Measurements from ENCODE around the gene SH3RF3.

SH3RF3 gene

DNA sequence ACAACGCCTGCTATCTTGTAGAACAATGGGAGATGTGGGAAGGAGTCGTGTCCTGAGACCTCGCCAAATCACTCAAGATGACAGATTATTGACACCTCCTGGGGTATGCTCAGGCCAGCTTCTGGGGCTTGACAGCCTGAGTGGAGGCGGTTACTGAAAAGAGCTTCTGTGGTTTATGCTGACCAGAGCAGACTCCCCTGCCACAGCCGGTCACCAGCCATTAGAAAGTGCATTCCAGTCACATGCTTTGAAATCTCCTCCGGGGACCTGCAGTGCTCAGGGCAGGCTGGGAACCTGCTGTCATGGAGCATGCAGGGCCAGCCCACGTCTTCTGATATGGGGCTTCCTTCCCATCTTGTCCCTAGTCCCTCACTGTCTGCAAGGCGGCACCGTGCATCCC lies 268.9 kb downstream of the SH3RF3 start:
- no peak overlapping the region for H3K27ac ChIP-seq
- H3K4me1 ChIP-seq, result no peaks in the 10 kb centered on the region
- no peak overlapping the region for H3K9ac ChIP-seq
- H3K27me3 ChIP-seq (ENCODE audit: control insufficient read depth, insufficient read depth, low read length), result no peaks in the 10 kb centered on the region
- H3K36me3 ChIP-seq (ENCODE audit: control insufficient read depth, insufficient read depth, low read length), result no peaks in the 10 kb centered on the region
- H3K4me2 ChIP-seq (ENCODE audit: low read length), result no peak overlapping the region
- H3K9me3 ChIP-seq (ENCODE audit: control insufficient read depth, low read length), result no peaks in the 10 kb centered on the region
- H2AFZ ChIP-seq, result no peak overlapping the region
- TF ChIP-seq, protein P1, sequence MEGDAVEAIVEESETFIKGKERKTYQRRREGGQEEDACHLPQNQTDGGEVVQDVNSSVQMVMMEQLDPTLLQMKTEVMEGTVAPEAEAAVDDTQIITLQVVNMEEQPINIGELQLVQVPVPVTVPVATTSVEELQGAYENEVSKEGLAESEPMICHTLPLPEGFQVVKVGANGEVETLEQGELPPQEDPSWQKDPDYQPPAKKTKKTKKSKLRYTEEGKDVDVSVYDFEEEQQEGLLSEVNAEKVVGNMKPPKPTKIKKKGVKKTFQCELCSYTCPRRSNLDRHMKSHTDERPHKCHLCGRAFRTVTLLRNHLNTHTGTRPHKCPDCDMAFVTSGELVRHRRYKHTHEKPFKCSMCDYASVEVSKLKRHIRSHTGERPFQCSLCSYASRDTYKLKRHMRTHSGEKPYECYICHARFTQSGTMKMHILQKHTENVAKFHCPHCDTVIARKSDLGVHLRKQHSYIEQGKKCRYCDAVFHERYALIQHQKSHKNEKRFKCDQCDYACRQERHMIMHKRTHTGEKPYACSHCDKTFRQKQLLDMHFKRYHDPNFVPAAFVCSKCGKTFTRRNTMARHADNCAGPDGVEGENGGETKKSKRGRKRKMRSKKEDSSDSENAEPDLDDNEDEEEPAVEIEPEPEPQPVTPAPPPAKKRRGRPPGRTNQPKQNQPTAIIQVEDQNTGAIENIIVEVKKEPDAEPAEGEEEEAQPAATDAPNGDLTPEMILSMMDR (IDR thresholded peaks at IDR 0.05), result no peak
- no peaks in the 10 kb centered on the region for H3K79me2 ChIP-seq
- no peak overlapping the region for H3K4me3 ChIP-seq (ENCODE audit: low read depth, low read length)

DNA sequence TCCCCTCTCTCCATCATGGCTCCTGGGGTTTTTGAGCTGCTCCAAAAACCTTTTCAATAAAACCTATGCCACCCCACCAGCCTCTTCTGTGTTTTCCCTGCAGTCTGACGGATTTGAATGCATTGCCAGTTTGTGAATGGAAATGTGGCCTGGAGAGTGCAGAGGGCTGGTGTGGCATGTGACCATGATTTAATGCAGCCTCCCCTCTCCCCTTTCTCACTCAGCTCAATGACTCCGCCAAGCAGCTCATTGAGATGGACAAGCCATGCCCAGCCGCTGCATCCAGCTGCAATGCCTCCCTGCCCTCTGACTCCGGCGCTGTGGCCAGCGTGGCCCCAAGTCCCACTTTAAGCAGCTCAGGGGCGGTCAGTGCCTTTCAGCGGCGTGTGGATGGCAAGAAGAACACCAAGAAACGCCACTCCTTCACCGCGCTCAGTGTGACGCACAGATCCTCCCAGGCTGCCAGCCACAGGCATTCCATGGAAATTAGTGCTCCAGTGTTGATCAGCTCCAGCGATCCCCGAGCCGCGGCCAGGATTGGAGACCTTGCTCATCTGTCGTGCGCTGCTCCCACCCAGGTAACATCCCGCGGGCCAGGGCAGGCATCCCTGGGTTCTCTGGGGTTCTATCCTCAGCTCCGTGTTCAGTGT lies 269.5 kb downstream of the SH3RF3 start:
- TF ChIP-seq, protein P1 (IDR thresholded peaks at IDR 0.05), result no peak
- no peaks in the 10 kb centered on the region for H3K9me3 ChIP-seq (ENCODE audit: control insufficient read depth, low read length)
- no peaks in the 10 kb centered on the region for H3K79me2 ChIP-seq
- no peaks in the 10 kb centered on the region for H3K27me3 ChIP-seq (ENCODE audit: control insufficient read depth, insufficient read depth, low read length)
- no peak overlapping the region for H3K4me3 ChIP-seq (ENCODE audit: low read depth, low read length)
- no peaks in the 10 kb centered on the region for H3K4me1 ChIP-seq
- H3K36me3 ChIP-seq (ENCODE audit: control insufficient read depth, insufficient read depth, low read length), result no peaks in the 10 kb centered on the region
- no peak overlapping the region for H3K9ac ChIP-seq
- no peak overlapping the region for H3K4me2 ChIP-seq (ENCODE audit: low read length)
- H3K27ac ChIP-seq, result no peak overlapping the region
- H2AFZ ChIP-seq, result no peak overlapping the region

DNA sequence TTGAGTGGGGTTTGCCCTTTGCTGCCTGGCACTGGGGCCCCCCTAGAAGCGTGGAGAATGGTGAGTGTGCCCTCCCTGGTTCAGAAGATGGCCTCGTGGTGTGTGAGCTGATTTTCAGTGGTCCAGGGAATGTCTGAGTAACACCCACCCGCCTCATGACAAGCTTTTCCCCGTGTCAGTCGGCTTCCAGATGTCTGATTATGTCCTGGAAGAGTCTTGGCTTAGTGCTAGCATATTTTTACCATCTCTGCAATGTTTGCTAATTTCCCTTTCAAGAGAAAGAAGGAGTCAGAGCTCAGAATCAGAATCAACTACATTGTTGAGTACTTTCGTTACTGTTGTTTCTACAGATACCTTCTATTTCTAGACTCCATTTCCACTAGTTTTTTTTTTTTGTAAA lies 270.1 kb downstream of the SH3RF3 start:
- no peak overlapping the region for H3K4me3 ChIP-seq (ENCODE audit: low read depth, low read length)
- no peak overlapping the region for H3K27ac ChIP-seq
- no peaks in the 10 kb centered on the region for H3K4me1 ChIP-seq
- no peaks in the 10 kb centered on the region for H3K9me3 ChIP-seq (ENCODE audit: control insufficient read depth, low read length)
- H3K79me2 ChIP-seq, result no peaks in the 10 kb centered on the region
- no peak overlapping the region for H2AFZ ChIP-seq
- no peak overlapping the region for H3K9ac ChIP-seq
- H3K36me3 ChIP-seq (ENCODE audit: control insufficient read depth, insufficient read depth, low read length), result no peaks in the 10 kb centered on the region
- no peaks in the 10 kb centered on the region for H3K27me3 ChIP-seq (ENCODE audit: control insufficient read depth, insufficient read depth, low read length)
- TF ChIP-seq, protein P1 (IDR thresholded peaks at IDR 0.05), result no peak
- no peak overlapping the region for H3K4me2 ChIP-seq (ENCODE audit: low read length)

DNA sequence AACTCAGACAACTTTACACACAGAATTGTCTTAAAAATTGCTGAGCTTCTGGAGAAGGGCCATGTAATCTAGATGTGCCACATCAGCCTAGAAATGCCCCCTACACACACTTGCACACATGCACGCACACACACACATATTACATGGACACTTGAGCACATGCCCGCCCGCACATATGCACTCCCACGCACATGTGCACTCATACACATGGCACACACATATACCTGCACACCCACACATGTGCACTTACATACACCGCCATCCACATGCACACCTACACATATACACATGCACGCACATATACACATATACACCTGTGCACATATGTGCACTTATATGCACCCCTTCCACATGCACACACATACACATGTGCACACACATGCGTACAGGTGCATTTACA lies 271.1 kb downstream of the SH3RF3 start:
- Histone ChIP-seq H3K9ac (no peak overlapping the region), H3K79me2 (no peaks in the 10 kb centered on the region), H3K9me3 (ENCODE audit: control insufficient read depth, low read length) (no peaks in the 10 kb centered on the region), H3K4me3 (ENCODE audit: low read depth, low read length) (no peak overlapping the region), H3K4me2 (ENCODE audit: low read length) (no peak overlapping the region), H3K27ac (no peak overlapping the region), H3K27me3 (ENCODE audit: control insufficient read depth, insufficient read depth, low read length) (no peaks in the 10 kb centered on the region), H3K36me3 (ENCODE audit: control insufficient read depth, insufficient read depth, low read length) (no peaks in the 10 kb centered on the region), H2AFZ (no peak overlapping the region), H3K4me1 (no peaks in the 10 kb centered on the region)
- TF ChIP-seq, protein P1 (IDR thresholded peaks at IDR 0.05), result no peak

DNA sequence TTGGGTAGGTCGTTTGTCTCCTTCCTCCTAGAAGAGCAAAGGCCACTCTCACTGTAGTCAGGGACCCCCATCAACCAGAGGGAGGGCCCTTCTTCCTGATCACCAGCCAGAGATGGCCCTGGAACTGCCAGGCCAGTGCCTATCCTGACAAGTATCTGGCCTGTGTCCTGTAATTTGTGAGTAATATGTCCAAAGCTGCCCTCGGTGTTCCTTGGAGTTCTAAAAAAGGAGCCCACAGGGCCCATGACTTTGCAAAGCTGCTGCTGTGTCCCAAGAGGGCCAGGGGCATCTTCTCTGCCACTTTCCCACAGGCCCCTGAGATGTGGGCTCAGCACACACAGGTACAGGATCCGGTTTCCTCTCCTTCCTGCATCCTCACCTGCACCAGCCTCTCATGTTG lies 272.4 kb downstream of the SH3RF3 start:
- Histone ChIP-seq H3K79me2 (no peaks in the 10 kb centered on the region), H3K4me3 (ENCODE audit: low read depth, low read length) (no peak overlapping the region), H3K9me3 (ENCODE audit: control insufficient read depth, low read length) (no peaks in the 10 kb centered on the region), H3K9ac (no peak overlapping the region), H3K4me1 (no peaks in the 10 kb centered on the region), H2AFZ (no peak overlapping the region), H3K36me3 (ENCODE audit: control insufficient read depth, insufficient read depth, low read length) (no peaks in the 10 kb centered on the region), H3K27ac (no peak overlapping the region), H3K4me2 (ENCODE audit: low read length) (no peak overlapping the region), H3K27me3 (ENCODE audit: control insufficient read depth, insufficient read depth, low read length) (no peaks in the 10 kb centered on the region)
- TF ChIP-seq, protein P1 (IDR thresholded peaks at IDR 0.05), result no peak
